ENCODE measurements around the gene CRIP2.

CRIP2 gene

DNA sequence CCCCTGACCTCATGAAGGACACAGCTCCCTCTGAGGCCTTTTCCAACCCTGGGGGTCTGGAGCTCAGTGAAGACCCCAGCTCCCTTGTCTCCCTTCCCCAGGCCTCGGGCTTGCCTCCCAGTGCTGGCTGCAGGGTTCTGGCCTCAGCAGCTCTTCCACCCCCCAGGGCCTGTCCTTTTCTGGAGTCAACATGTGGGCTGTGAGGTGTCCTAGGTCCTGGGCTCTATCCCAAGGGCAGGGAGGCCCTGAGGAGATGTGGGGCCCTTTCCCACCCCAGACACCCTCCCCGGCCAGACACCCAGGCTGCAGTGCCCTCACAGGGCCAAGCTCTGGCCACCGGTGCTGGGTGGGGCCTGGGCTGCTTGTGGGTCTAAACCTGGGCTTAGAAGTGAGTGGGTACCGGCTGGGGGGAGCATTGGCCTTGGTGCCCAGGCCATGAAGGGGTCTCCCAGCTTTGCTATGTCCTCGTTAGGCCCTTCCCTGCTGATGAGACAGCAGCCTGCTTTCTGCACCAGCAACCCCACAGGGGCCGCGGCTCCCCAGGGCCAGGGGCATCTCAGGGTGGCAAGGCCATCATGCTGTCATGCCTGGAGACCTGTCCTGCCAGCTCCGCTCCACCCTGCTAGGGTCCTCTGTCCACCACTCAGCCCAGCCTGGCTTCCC, 2.7 kb upstream of the CRIP2 start:
- Histone ChIP-seq H3K18ac (ENCODE audit: low read length) (no peak overlapping the region), H3K14ac (ENCODE audit: low read length) (peak overlapping the region; percentile 7), H2AFZ (ENCODE audit: insufficient read depth, low read length, poor library complexity) (no peak overlapping the region), H3K27ac (ENCODE audit: low read depth, low read length) (no peak overlapping the region), H3K4me3 (ENCODE audit: low read depth, low read length) (no peak overlapping the region), H4K91ac (ENCODE audit: low read depth, low read length) (peak overlapping the region; percentile 8), H3K4me2 (ENCODE audit: low read length) (no peak overlapping the region), H3K23ac (ENCODE audit: low read length) (no peak overlapping the region), H3K79me2 (ENCODE audit: control insufficient read depth, insufficient read depth, low read length, poor library complexity) (no peaks in the 10 kb centered on the region), H3K9me3 (ENCODE audit: insufficient read depth, low read depth, low read length) (no peaks in the 10 kb centered on the region), H2BK12ac (ENCODE audit: low read length) (no peak overlapping the region), H4K12ac (ENCODE audit: low read depth, low read length) (no peak overlapping the region), H3K79me1 (ENCODE audit: low read length) (peaks cover 7% of the 10 kb centered on the region), H2BK120ac (ENCODE audit: insufficient read depth, low read length, poor library complexity) (peak overlapping the region; percentile 9), H4K8ac (ENCODE audit: low read depth, low read length) (no peak overlapping the region), H3K27me3 (ENCODE audit: insufficient read depth, low read length) (peaks cover 13% of the 10 kb centered on the region), H3K9ac (ENCODE audit: low read length) (no peak overlapping the region), H3K4ac (ENCODE audit: low read depth, low read length) (no peak overlapping the region), H2AK5ac (ENCODE audit: low read length) (no peak overlapping the region), H3K4me1 (ENCODE audit: control insufficient read depth in 1 of 2, insufficient read depth in 2 of 2, low read length in 2 of 2) (peaks cover 10 to 26% of the 10 kb centered on the region in 2 experiments), H2BK5ac (ENCODE audit: low read depth, low read length, poor library complexity) (no peak overlapping the region), H3K36me3 (ENCODE audit: control insufficient read depth in 1 of 2, insufficient read depth in 2 of 2, low read length in 2 of 2) (peaks cover 33 to 36% of the 10 kb centered on the region in 2 experiments)
- DNase-seq = peak; percentile 35 to 45
- WGBS (ENCODE audit: extremely low coverage, insufficient coverage, insufficient read length) = no CpG with 5 or more reads among the region's 8 CpGs

DNA sequence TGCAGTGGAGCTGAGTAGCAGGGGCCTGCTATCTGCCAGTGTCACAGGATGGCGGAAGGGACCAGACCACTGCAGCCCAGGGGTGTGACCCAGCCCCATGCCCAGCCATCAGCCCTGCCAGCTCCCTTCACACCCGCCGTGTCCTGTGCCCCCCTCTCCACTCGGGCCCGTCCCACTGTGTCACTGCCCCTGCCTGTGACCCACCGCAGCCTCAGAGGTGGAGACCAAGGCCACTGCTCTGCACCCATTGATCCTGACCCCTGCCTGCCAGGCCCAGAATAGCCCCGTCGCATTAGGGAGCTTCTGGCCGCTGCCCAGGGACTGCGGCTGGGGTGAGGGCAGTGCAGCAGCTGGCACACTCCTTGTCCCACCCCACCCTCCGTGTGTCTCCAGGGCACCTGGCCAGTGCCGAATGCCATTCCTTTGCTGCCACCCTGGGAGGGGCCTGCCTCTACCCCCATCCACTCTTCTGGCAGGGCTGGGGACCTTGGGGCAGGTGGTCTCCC, 2.1 kb upstream of the CRIP2 start:
- no peaks in the 10 kb centered on the region for H3K79me2 ChIP-seq (ENCODE audit: control insufficient read depth, insufficient read depth, low read length, poor library complexity)
- H3K27me3 ChIP-seq (ENCODE audit: insufficient read depth, low read length) = peaks cover 13% of the 10 kb centered on the region
- peak overlapping the region; percentile 9 for H2BK120ac ChIP-seq (ENCODE audit: insufficient read depth, low read length, poor library complexity)
- H4K91ac ChIP-seq (ENCODE audit: low read depth, low read length) = peak overlapping the region; percentile 8
- H3K4me3 ChIP-seq (ENCODE audit: low read depth, low read length) = no peak overlapping the region
- H3K79me1 ChIP-seq (ENCODE audit: low read length) = peaks cover 7% of the 10 kb centered on the region
- no peak overlapping the region for H2BK5ac ChIP-seq (ENCODE audit: low read depth, low read length, poor library complexity)
- H3K27ac ChIP-seq (ENCODE audit: low read depth, low read length) = no peak overlapping the region
- WGBS (ENCODE audit: extremely low coverage, insufficient coverage, insufficient read length) = no CpG with 5 or more reads among the region's 12 CpGs
- peaks cover 10 to 25% of the 10 kb centered on the region in 2 experiments for H3K4me1 ChIP-seq (ENCODE audit: control insufficient read depth in 1 of 2, insufficient read depth in 2 of 2, low read length in 2 of 2)
- H3K14ac ChIP-seq (ENCODE audit: low read length) = peak overlapping the region; percentile 7
- no peak overlapping the region for H4K12ac ChIP-seq (ENCODE audit: low read depth, low read length)
- H2AFZ ChIP-seq (ENCODE audit: insufficient read depth, low read length, poor library complexity) = no peak overlapping the region
- H3K18ac ChIP-seq (ENCODE audit: low read length) = no peak overlapping the region
- H3K4ac ChIP-seq (ENCODE audit: low read depth, low read length) = no peak overlapping the region
- no peak overlapping the region for H2AK5ac ChIP-seq (ENCODE audit: low read length)
- H3K4me2 ChIP-seq (ENCODE audit: low read length) = no peak overlapping the region
- H3K9ac ChIP-seq (ENCODE audit: low read length) = no peak overlapping the region
- H2BK12ac ChIP-seq (ENCODE audit: low read length) = no peak overlapping the region
- peaks cover 27 to 31% of the 10 kb centered on the region in 2 experiments for H3K36me3 ChIP-seq (ENCODE audit: control insufficient read depth in 1 of 2, insufficient read depth in 2 of 2, low read length in 2 of 2)
- DNase-seq = no peak
- peaks cover 3% of the 10 kb centered on the region for H3K9me3 ChIP-seq (ENCODE audit: insufficient read depth, low read depth, low read length)
- no peak overlapping the region for H4K8ac ChIP-seq (ENCODE audit: low read depth, low read length)
- no peak overlapping the region for H3K23ac ChIP-seq (ENCODE audit: low read length)

DNA sequence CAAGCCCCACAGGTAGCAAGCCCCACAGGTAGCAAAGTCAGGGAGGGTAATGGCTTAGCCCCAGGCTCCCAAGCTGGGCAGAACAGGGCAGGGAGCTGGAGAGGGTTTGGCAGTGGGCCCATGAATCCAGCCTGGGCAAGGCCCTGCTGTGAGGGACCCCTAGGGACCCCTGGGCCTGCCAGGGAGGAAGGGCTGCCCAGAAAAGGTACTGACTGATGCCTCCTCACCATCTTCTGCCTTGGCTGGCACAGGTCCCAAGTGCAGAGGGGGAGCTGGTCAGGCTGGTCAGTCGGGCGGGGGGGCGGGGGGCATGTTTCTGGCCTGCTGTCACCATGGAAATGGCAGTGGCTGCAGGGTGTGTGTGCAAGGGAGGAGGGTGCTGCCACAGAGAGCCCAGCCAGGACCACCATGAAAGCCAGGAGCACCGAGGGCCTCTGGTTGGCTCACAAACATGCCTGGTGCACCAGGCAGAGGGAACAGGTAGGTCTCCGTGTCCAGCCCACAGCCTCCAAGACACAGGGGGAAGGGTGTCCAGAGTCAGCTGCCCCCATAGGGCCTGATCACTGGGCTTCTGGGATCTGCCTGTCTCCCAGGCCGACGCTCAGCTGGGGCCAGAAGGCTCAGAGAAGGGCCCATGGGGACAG, 1.5 kb upstream of the CRIP2 start:
- Histone ChIP-seq H3K9me3 (ENCODE audit: insufficient read depth, low read depth, low read length) (peaks cover 3% of the 10 kb centered on the region), H3K79me1 (ENCODE audit: low read length) (peaks cover 7% of the 10 kb centered on the region)

GRCh38 chr14:105473677-105474482, 741 bp upstream of the CRIP2 start:
- H4K91ac ChIP-seq (ENCODE audit: low read depth, low read length) = peak overlapping the region; percentile 60
- no peak overlapping the region for H4K12ac ChIP-seq (ENCODE audit: low read depth, low read length)
- H2BK5ac ChIP-seq (ENCODE audit: low read depth, low read length, poor library complexity) = peak overlapping the region; percentile 62
- no peak overlapping the region for H3K23ac ChIP-seq (ENCODE audit: low read length)
- peak overlapping the region; percentile 6 for H3K14ac ChIP-seq (ENCODE audit: low read length)
- no CpG with 5 or more reads among the region's 60 CpGs for WGBS (ENCODE audit: extremely low coverage, insufficient coverage, insufficient read length)
- H3K79me1 ChIP-seq (ENCODE audit: low read length) = peaks cover 7% of the 10 kb centered on the region
- peak; percentile 96 to 97 for DNase-seq
- no peak overlapping the region for H4K8ac ChIP-seq (ENCODE audit: low read depth, low read length)
- no peaks in the 10 kb centered on the region for H3K79me2 ChIP-seq (ENCODE audit: control insufficient read depth, insufficient read depth, low read length, poor library complexity)
- no peak overlapping the region for H3K9ac ChIP-seq (ENCODE audit: low read length)
- no peak overlapping the region for H2BK12ac ChIP-seq (ENCODE audit: low read length)
- H3K27me3 ChIP-seq (ENCODE audit: insufficient read depth, low read length) = peaks cover 23% of the 10 kb centered on the region
- H2AK5ac ChIP-seq (ENCODE audit: low read length) = no peak overlapping the region
- peaks cover 10 to 25% of the 10 kb centered on the region in 2 experiments for H3K4me1 ChIP-seq (ENCODE audit: control insufficient read depth in 1 of 2, insufficient read depth in 2 of 2, low read length in 2 of 2)
- H3K4ac ChIP-seq (ENCODE audit: low read depth, low read length) = peak overlapping the region; percentile 20
- peaks cover 15 to 17% of the 10 kb centered on the region in 2 experiments for H3K36me3 ChIP-seq (ENCODE audit: control insufficient read depth in 1 of 2, insufficient read depth in 2 of 2, low read length in 2 of 2)
- H3K9me3 ChIP-seq (ENCODE audit: insufficient read depth, low read depth, low read length) = peaks cover 3% of the 10 kb centered on the region
- H3K27ac ChIP-seq (ENCODE audit: low read depth, low read length) = no peak overlapping the region
- H3K4me2 ChIP-seq (ENCODE audit: low read length) = peak overlapping the region; percentile 78
- H3K4me3 ChIP-seq (ENCODE audit: low read depth, low read length) = peak overlapping the region; percentile 70
- peak overlapping the region; percentile 50 for H2BK120ac ChIP-seq (ENCODE audit: insufficient read depth, low read length, poor library complexity)
- H3K18ac ChIP-seq (ENCODE audit: low read length) = no peak overlapping the region
- H2AFZ ChIP-seq (ENCODE audit: insufficient read depth, low read length, poor library complexity) = peak overlapping the region; percentile 50

More for the DNA sequence above, 1.5 kb upstream of the CRIP2 start:
- peak overlapping the region; percentile 6 for H3K14ac ChIP-seq (ENCODE audit: low read length)
- H3K27ac ChIP-seq (ENCODE audit: low read depth, low read length) = no peak overlapping the region
- H2AK5ac ChIP-seq (ENCODE audit: low read length) = no peak overlapping the region
- H4K91ac ChIP-seq (ENCODE audit: low read depth, low read length) = peak overlapping the region; percentile 12
- no peak overlapping the region for H2BK12ac ChIP-seq (ENCODE audit: low read length)
- H3K4ac ChIP-seq (ENCODE audit: low read depth, low read length) = no peak overlapping the region
- H3K18ac ChIP-seq (ENCODE audit: low read length) = no peak overlapping the region
- peaks cover 10 to 25% of the 10 kb centered on the region in 2 experiments for H3K4me1 ChIP-seq (ENCODE audit: control insufficient read depth in 1 of 2, insufficient read depth in 2 of 2, low read length in 2 of 2)
- no peak overlapping the region for H3K23ac ChIP-seq (ENCODE audit: low read length)
- H3K79me2 ChIP-seq (ENCODE audit: control insufficient read depth, insufficient read depth, low read length, poor library complexity) = no peaks in the 10 kb centered on the region
- DNase-seq = peak; percentile 50 to 52
- H2BK120ac ChIP-seq (ENCODE audit: insufficient read depth, low read length, poor library complexity) = peak overlapping the region; percentile 44
- peak overlapping the region; percentile 78 for H3K4me2 ChIP-seq (ENCODE audit: low read length)
- peaks cover 17% of the 10 kb centered on the region for H3K27me3 ChIP-seq (ENCODE audit: insufficient read depth, low read length)
- no peak overlapping the region for H4K12ac ChIP-seq (ENCODE audit: low read depth, low read length)
- H2BK5ac ChIP-seq (ENCODE audit: low read depth, low read length, poor library complexity) = no peak overlapping the region
- H4K8ac ChIP-seq (ENCODE audit: low read depth, low read length) = no peak overlapping the region
- no CpG with 5 or more reads among the region's 7 CpGs for WGBS (ENCODE audit: extremely low coverage, insufficient coverage, insufficient read length)
- no peak overlapping the region for H3K4me3 ChIP-seq (ENCODE audit: low read depth, low read length)
- H2AFZ ChIP-seq (ENCODE audit: insufficient read depth, low read length, poor library complexity) = peak overlapping the region; percentile 50
- no peak overlapping the region for H3K9ac ChIP-seq (ENCODE audit: low read length)
- H3K36me3 ChIP-seq (ENCODE audit: control insufficient read depth in 1 of 2, insufficient read depth in 2 of 2, low read length in 2 of 2) = peaks cover 21 to 24% of the 10 kb centered on the region in 2 experiments
